ENCODE data around the gene SLC24A2.
"Not testable (repeated sequence)": the region's sequence is repeated elsewhere in the genome, so short reads cannot be mapped to it uniquely, and the experiment has no call there.

SLC24A2 gene

DNA sequence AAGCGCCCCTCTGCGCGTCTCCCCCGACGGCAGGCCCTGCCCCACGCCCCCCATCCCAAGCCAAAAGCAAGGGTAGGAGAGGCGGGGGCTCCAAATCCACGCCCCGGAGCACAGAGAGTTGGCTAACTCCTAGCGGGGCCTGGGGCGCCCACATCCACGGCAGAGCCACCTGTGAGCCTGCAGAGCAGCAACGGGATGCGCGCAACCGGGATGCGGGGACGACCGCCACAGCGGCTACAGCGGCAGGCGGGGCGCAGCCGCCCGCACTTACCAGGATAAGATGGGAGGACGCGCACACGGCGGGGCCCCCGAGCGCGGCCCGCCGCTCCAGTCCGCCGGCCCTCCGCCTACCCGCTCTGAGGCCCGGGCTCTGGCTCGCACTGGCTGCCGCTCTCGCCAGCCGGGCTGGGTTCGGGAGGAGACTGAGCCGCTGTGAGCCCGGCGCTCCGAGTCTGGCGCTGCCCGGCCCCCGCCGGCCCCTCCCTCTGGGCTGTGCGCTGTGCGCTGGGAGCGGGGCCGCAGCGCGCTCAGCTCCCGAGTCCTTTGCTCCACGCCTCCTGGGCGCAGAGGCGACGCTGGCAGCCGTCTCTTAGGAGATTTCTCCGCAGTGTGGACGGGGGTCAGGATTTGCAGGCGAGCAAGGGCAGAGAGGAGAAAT lies at the start of gene SLC24A2:
SLC24A2 (minus strand) TSS at position 424 of the 658 bp plus-strand sequence.
- DNase-seq, result peak; percentile 27

- not testable (repeated sequence) for DNase-seq
Observed at GRCh38 chr9:19833331-19833730, 44.5 kb upstream of the SLC24A2 start.

- no peak for DNase-seq
Observed at GRCh38 chr9:19830796-19831195, 42.0 kb upstream of the SLC24A2 start.

DNA sequence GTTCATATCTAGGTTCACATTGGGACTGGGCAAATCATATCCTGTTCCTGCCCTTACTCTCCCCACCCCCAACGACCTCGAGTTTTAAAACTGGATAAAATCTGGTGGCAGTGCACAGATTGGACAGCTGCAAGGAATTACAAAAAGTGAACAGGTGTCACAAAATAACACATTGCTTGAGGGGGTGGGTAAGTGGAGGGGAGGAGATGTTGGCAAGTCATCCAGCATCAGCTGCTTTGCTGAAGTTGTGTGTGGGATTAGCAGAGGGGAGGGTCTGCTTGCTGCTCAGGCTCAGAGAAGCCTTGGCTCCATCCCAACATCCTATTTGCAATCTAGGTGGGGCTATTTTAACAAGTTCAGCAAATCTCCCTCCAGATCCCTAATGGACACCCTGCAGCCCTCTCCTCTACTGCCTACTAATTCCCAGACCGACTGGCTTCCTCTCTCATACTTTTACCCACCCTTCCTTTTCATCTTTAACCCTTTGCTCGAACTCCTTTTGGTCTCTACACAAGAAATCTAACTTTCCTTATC lies 39.8 kb upstream of the SLC24A2 start:
- peak; percentile 37 for DNase-seq

- no peak for DNase-seq
Observed at GRCh38 chr9:19816769-19817168, 27.9 kb upstream of the SLC24A2 start.

GRCh38 chr9:19812194-19812593 lies 23.4 kb upstream of the SLC24A2 start:
- no peak for DNase-seq

DNA sequence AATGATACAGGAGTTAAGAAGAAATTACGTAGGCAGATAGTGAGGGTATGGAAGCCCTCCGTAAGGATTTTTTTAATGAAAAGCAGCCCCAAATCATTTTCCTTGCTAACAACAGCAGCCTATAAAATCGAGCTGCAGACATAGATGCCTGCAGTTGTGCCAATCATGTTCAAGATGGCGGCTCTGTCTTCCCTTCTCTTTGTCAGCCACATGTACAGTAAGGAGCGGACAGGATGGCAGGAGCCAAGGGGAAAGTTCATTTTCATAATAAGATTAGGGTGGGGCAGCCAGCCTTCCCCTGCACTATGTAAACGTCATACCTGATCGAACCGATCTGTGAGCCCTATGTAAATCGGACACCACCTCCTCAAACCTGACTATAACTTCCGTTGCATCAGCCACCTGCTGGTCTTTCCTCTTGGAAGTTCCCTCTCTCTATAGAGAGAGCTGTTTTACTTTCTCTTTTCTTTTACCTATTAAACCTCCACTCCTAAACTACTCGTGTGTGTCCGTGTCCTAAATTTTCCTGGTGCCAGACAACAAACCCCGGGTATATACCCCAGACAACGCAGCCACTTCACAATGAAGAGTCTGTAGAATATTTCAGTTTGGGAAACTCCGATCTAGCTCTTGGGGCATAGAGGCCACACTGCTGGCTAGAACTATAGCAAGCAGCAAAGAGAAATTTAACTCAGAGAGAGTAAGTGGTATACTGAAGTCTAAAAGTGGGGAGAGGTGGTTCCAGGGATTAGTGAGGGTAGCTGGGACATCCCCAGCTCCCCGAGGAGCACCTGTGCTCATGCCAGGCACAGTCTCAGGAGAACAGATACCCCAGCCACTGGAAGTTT lies 20.8 kb upstream of the SLC24A2 start:
- no peak for DNase-seq

GRCh38 chr9:19807182-19807892 lies 18.5 kb upstream of the SLC24A2 start:
- DNase-seq, result no peak

DNA sequence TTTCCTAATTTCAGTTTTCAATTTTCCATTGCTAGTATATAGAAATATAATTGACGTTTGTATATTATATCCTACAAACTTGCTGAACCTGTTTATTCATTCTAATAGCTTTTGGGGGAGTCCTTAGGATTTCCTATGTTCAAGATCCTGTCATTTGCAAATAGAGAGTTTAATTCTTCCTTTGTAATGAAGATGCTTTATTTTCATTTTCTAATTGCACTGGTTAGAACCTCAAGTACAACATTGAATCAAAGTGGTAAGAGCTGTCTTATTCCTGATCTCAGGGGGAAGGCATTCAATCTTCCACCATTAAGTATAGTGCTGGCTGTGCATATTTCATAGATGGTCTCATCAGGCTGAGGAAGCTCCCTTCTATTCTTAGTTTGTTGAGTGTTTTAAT lies 15.6 kb upstream of the SLC24A2 start:
- no peak for DNase-seq

DNA sequence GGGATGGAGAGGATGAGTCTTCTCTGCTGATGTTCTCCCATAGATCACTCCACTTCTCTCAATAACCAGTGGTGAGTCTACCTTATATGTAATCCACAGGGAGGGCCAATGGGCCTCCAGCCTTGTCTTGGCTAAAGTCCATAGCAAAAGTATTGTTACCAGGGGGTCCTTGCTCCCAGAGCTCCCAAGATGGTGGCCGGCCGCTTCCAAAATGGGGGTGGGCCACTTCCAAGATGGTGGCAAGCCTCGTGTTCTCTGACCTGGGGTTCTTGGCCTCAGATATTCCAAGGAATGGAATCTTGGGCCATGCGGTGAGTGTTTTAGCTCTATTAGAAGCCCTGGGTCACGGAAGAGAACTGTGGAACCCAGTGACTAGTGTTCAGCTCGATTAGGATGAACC lies 12.0 kb upstream of the SLC24A2 start:
- DNase-seq, result no peak

DNA sequence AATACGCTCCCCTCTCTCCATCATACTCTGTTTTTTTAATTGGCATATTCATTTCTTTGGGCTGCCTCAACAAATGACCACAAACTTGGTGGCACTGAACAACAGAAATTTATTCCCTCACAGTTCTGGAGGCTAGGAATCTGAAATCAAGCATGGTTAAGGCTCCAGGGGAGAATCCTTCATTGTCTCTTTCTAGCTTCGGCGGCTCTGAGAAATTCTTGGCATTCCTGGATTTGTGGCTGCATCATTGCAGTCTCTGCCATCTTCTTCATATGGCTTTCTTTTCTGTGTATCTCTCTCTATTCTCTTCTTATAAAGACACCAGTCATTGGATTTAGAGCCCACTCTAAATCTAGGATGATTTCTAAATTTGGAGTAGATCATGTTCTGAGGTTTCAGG lies 10.9 kb upstream of the SLC24A2 start:
- DNase-seq, result no peak

GRCh38 chr9:19788152-19788551 lies 685 bp downstream of the SLC24A2 start:
- no peak for DNase-seq

GRCh38 chr9:19787672-19788071 lies 1.2 kb downstream of the SLC24A2 start:
- no peak for DNase-seq

DNA sequence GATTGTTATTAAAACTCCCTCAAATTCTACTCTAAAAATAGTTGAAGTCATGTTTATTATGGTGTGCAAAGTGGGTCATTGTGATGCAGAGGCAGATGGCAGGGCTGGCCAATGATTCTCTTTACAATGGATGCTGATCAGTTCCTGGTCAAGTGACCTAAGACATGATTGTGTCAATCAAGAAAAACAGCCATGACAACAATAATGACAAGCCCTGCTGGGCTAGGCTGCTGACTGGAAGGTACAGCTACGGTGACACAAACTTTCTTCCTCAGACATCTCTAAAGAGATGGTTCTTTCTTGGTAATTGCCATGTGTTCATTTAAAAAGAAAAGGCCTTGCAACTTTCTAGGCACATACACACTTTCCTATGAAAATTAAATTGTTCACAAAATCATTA lies 3.6 kb downstream of the SLC24A2 start:
- DNase-seq, result no peak

GRCh38 chr9:19784136-19784535 lies 4.7 kb downstream of the SLC24A2 start:
- no peak for DNase-seq

DNA sequence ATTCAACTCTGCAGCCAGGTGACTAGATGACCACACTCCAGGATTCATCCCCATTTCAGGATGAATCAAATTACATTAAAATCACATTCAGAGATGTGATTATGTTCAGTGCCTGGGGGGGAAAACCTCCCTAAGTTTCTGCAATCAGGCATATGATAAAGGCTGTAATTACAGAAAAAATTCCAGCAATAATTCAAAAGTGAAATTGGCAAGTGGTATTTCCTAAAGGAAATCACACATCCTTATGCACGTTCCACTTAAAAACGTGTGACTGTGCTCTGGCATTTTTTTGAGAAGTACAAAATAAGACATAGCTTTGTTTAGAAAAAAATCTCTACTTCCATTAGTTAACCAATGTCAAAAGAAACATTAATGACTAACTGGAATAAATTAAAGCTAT lies 5.3 kb downstream of the SLC24A2 start:
- no peak for DNase-seq

GRCh38 chr9:19782005-19782404 lies 6.8 kb downstream of the SLC24A2 start:
- DNase-seq, result no peak

DNA sequence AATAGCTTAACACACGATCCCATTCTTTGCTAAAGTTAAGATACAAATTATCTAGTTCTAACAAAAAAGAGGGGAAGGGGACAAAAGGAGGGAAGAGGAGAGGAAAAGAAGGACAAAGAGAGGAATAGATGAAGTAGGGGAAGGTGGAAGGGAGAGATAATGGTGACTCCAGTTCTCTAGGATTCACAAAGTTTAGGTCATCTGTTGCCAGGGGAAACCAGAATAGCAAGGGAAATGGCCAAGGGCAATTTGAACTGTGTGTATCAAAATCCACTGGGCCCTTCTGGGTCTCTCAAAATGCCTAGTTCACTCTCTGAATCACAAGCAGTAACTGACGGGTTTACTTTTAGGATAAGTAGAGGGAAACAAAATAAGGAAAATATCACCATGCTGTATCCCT lies 7.6 kb downstream of the SLC24A2 start:
- no peak for DNase-seq

- DNase-seq, result no peak
Observed at GRCh38 chr9:19771446-19771845, 17.4 kb downstream of the SLC24A2 start.

GRCh38 chr9:19770973-19771372 lies 17.9 kb downstream of the SLC24A2 start:
- DNase-seq, result no peak

DNA sequence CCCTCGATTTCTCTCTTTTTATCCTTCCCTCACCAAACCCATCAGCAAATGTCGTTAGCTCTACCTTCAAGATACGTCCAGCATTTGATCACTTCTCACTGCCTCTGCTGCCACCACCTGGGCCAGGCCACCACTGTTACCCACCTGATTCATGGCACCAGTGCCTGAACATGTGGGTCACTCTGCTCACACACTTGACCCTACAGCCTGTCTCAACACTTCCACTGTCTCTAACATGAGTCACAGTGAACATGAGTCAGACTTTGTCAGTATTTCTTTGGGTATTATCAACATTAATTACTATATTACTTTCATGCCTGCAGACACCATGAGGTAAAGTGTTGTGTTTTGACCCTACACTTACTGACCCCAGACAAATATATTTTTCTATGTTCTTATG lies 19.6 kb downstream of the SLC24A2 start:
- no peak for DNase-seq

DNA sequence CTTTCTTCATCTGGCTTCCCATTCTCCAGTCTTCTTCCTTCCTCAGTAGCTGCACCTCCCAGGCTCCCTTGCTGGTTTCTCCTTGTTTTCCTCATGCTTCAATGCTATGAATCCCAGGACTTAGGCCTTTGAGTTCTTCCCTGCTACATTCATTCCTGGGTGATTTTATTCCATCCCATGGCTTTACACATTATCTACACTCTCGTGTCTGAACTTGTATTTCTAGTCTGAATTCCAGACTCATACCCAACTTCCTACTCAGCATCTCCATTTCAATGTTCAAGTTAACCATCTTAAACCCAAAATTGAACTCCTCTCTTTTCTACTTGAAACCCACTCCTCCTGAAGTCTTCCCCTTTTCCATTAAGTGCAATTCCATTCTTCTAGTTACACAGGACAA lies 20.0 kb downstream of the SLC24A2 start:
- no peak for DNase-seq

DNA sequence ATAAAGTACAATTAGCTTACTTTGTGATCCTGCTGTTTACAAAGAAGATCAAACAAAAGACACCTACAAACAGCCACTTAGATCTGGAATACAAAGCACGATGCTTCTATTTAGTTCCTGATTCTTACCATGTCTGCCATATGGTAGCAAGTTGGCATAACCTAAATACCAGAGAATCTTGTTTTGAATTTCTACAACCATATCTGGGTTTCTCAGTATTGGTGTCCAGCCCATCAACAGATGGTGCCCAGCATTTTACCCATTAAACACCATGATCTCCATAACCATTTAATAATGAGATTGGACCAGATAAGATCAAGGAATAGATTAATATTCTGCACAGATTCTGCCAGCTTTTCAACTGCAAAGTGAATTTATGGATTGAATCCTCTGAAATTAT lies 29.8 kb downstream of the SLC24A2 start:
- DNase-seq, result no peak

- DNase-seq, result no peak
Observed at GRCh38 chr9:19757745-19758144, 31.1 kb downstream of the SLC24A2 start.
